ENCODE data around the gene TCEANC. TPM values are rescaled to one million over a fixed set of nuclear protein-coding genes. Genes with fewer than 3 reads are reported as not detected.

Gene TCEANC
- 0.56 to 1.0 TPM (median 0.70 TPM) in 5 replicates for total RNA-seq (2022; extraction: Qiagen RNA extraction; ENCODE audit: low read depth)

GRCh38 chrX:13652850-13653693 lies at the start of gene TCEANC:
TSS of gene TCEANC (plus strand) at chrX:13653141. CDS start at chrX:13662509, 9,368 bp downstream.

GRCh38 chrX:13688958-13689740 lies 36.2 kb downstream of the TCEANC start, which contains the start of gene RAB9A:
TSS of gene RAB9A (plus strand) at chrX:13689128. CDS start at chrX:13708747, 19,619 bp downstream.

Other genes starting within 250 kb of the TCEANC start
- gene EGFL6, start 83.5 kb upstream of the TCEANC start, total RNA-seq (2022; extraction: Qiagen RNA extraction; ENCODE audit: low read depth), result 0.06 TPM in 1 of 5 replicates, not detected in the others
- gene RAB9A, start 36.0 kb downstream of the TCEANC start, total RNA-seq (2022; extraction: Qiagen RNA extraction; ENCODE audit: low read depth), result 32.6 to 41.8 TPM (median 40.3 TPM) in 5 replicates
- 7.2 to 9.0 TPM (median 7.9 TPM) in 5 replicates for gene TRAPPC2, start 81.5 kb downstream of the TCEANC start, total RNA-seq (2022; extraction: Qiagen RNA extraction; ENCODE audit: low read depth)
- gene OFD1, start 81.6 kb downstream of the TCEANC start, total RNA-seq (2022; extraction: Qiagen RNA extraction; ENCODE audit: low read depth), result 12.0 to 14.4 TPM (median 12.6 TPM) in 5 replicates
- gene GPM6B, start 164.0 kb downstream of the TCEANC start, total RNA-seq (2022; extraction: Qiagen RNA extraction; ENCODE audit: low read depth), result not detected in 5 replicates